GM18519 (cell line): ENCODE results near the gene ARHGAP44.

ENCODE experiments used
- ATAC-seq: cut with Tn5 transposase; IDR thresholded peaks from one replicate; pipeline ENCODE4 v1.9.1; 2021; ENCODE audit warnings: mild to moderate bottlenecking, moderate library complexity; ENCODE audit not compliant: unreplicated experiment, low FRiP score

Gene ARHGAP44, protein sequence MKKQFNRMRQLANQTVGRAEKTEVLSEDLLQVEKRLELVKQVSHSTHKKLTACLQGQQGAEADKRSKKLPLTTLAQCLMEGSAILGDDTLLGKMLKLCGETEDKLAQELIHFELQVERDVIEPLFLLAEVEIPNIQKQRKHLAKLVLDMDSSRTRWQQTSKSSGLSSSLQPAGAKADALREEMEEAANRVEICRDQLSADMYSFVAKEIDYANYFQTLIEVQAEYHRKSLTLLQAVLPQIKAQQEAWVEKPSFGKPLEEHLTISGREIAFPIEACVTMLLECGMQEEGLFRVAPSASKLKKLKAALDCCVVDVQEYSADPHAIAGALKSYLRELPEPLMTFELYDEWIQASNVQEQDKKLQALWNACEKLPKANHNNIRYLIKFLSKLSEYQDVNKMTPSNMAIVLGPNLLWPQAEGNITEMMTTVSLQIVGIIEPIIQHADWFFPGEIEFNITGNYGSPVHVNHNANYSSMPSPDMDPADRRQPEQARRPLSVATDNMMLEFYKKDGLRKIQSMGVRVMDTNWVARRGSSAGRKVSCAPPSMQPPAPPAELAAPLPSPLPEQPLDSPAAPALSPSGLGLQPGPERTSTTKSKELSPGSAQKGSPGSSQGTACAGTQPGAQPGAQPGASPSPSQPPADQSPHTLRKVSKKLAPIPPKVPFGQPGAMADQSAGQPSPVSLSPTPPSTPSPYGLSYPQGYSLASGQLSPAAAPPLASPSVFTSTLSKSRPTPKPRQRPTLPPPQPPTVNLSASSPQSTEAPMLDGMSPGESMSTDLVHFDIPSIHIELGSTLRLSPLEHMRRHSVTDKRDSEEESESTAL

DNA sequence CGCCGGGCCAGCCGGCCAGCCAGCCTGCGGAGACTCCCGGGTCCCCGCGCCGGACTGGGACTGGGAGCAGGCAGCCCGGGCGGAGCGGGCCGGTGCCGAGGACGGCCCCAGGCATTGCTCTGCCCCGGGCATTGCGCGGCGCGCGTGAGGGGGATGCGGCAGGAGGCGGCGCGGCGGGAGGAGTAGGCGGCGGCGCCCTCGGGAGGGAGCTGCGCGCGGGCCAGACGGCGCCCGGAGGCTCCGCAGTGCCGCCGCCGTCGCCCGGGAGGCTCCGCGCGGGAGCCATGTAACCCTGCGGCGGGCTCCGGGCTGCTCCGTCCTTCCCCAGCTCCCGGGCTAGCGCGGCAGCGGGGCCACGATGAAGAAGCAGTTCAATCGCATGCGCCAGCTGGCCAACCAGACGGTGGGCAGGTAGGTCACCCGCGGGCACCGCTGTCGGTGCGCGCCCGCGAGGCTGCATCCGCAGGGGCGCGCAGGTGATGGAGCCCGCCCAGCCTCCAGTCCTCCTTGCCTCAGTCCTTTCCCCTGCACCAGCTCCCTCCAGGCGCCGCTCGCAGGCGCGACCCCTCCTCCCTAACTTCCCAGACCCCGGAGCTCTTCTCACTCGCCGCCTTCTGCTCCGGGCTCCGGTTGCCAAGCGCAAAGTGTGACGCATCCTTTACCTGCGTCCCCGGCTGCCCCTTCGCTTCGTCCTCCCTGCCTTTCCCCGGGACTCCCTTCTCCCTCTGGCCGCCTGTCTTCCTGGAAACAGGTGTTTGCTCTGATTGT, at the start of gene ARHGAP44:
Gene ARHGAP44, plus strand, starts transcription at position 18 of the 768 bp plus-strand sequence. Its CDS starts 341 bp downstream, at position 359.
- ATAC-seq = peak; percentile 59

DNA sequence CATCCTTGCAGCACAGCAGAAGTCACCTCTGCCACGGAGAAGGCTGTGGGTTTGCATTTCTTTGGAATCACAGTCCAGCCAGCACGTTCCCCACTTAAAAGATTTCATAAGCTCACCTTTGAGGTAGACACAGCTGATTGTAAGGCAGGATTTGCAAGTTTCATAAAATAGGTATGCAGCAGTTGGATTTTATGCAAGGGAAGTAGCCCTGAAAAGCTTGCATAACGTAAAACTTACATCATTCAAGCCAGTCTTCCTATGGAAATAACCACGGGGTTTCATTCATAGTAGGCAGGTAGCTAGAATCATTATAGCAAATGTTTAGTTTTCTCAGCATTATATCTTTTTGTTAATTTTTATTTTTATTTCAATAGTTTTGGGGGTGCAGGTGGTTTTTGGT, 49.8 kb upstream of the ARHGAP44 start:
- no peak for ATAC-seq

DNA sequence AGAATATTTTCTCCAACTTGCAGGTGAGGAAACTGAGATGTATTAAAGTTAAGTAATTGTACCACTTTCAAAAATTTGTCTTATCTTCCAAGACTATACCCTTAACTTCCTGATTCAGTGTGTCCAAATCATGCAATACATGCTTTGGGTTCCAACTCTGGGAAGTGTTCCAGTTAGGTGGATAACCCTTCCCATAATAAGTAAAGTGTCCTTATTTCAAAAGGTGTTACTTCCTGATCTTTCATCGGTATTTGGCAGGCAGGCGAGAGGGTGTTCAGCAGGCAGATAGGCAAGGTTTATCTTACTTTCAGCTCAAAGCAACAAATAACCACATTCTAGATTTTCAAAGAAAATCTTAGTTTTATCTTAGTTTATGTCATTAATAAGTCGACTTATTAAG, 46.3 kb upstream of the ARHGAP44 start:
- ATAC-seq = no peak

GRCh38 chr17:12744298-12744697, 45.0 kb upstream of the ARHGAP44 start:
- no peak for ATAC-seq

DNA sequence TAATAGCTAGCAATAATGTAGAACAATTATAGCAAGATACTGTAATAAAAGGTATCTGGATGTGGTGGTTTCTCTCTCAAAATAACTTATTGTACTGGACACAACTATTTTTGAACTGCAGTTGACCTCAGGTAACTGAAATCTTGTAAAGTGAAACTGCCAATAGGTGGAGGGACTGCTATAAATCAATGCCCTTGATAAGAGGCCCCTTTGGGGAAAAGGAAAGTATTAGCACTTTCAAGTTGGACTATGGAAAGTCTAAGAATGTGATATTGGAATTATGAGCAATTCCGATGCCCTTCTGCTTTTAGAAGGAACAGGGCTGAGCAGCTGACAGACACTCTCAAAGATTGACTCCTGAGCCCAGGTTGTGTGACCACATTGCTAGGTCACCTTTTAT, 44.5 kb upstream of the ARHGAP44 start:
- ATAC-seq = no peak

- ATAC-seq = no peak
Observed at GRCh38 chr17:12745486-12745885, 43.8 kb upstream of the ARHGAP44 start.

DNA sequence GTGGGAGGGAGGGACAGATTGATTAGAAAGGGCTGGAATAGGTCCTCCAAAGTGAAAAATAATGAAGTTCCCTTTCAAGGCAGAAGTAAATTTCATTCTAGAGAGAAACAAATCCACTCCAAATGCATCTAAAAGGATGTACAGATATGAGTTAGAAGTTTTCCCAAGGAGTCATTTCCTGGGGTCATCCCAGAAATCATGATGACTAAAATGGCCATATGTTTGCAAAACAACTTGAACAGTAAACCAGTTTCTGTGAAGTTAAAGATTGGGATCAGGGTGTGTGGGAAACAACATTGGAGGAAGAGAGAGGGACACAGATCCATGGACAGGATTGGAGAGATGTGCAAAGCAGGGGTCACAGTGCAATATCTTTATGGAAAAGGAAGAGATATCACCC, 32.5 kb upstream of the ARHGAP44 start:
- no peak for ATAC-seq

GRCh38 chr17:12759090-12759489, 30.2 kb upstream of the ARHGAP44 start:
- no peak for ATAC-seq

GRCh38 chr17:12765548-12765947, 23.8 kb upstream of the ARHGAP44 start:
- no peak for ATAC-seq

GRCh38 chr17:12768255-12768654, 21.0 kb upstream of the ARHGAP44 start:
- no peak for ATAC-seq

- ATAC-seq = no peak
Observed at GRCh38 chr17:12769981-12770380, 19.3 kb upstream of the ARHGAP44 start.

DNA sequence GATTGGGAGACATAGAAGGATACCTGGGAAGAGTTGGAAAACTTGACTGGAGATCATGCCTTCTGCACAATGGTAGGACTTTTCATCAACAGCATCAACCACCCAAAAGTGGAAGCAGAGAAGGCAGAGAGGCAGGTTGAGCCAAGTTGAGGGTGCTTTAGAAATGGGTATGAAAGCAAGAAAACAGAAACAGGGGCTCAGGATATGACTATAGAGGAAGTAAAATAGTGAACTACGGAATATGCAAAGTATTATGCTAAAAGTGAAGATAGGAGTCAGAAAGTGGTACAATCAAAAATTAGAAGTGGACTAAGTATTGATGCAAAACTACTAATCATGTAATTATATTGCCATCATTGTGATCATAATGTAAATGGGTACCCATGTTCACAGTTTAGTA, 16.1 kb upstream of the ARHGAP44 start:
- peak; percentile 56 for ATAC-seq

DNA sequence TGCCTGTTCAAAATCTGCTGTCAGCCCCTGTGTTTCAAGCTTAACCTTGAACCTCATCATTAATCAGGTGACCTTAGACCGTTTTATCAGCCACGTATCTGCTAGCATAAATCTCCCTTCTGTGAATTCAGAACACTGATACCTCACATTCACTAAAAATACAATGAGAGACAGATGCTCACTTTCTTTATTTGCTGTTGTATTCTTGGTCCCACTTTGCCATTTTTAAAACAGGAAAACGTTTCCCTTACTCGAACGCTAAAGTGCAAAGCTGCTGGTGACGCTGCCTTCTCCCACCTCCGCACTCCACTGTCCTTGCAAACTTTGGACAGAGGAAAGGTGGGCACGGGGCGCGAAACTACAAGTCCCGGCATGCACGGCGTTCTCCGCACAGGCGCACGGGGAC, 220 bp upstream of the ARHGAP44 start:
- ATAC-seq = peak; percentile 86

DNA sequence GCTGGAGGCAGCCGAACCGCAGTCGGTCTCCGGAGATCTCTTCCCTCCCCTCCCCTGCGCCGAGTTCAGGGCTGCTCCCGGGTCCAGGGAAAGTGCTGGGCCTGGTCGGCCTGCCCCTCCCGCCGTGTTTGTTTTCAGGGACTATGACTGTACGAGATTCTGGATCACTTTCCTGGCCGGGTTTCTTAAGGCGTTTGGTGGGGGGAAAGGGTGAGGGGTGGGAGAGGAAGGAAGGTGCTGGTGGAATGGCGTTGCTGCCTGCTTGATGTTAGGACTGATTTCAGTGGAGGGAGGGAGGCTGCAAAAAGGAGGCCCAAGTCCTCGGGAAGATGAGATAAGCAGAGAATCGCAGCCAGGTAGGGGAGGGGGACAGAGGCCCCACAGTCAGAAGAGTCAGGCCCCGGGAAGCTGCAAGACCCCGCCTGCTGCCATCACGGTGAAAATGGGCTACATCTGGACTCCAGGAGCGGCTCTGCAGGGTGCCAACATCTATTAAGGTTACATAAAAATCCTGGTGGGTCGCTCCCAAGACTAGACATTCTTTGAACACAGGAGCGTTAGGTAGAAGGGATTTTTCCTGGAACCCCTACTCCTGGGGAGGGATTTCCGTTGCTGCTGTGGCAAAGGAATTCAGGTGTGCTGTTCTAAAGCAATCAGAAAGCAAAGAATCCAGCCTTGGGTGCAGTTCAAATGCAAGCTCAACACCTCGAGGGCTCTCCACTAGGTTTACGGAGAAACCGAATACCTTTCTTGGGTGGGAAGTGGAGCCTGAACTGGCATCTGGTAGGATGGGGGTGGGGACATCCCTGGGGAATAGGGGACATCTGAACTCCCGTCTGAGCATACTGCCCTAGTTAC, 1.2 kb downstream of the ARHGAP44 start:
- no peak for ATAC-seq

GRCh38 chr17:12794919-12795532, 5.7 kb downstream of the ARHGAP44 start:
- ATAC-seq = no peak

GRCh38 chr17:12800855-12801365, 11.6 kb downstream of the ARHGAP44 start:
- ATAC-seq = no peak

- no peak for ATAC-seq
Observed at GRCh38 chr17:12806630-12807029, 17.3 kb downstream of the ARHGAP44 start.

- ATAC-seq = no peak
Observed at GRCh38 chr17:12808723-12809122, 19.4 kb downstream of the ARHGAP44 start.

- ATAC-seq = no peak
Observed at GRCh38 chr17:12812877-12813276, 23.6 kb downstream of the ARHGAP44 start.
